Psoas muscle (tissue), 8 donors: ENCODE measurements around the gene DCC. TPM values are rescaled to one million over a fixed set of nuclear protein-coding genes. Genes with fewer than 3 reads are reported as not detected.

ENCODE experiments used
- ATAC-seq, 4 donors: fragments of 200-7000 bp; cut with Tn5 transposase; one replicate each; pipeline ENCODE4 v1.9.1; 2020; ENCODE audit warnings: moderate library complexity in 3 of 4, mild to moderate bottlenecking in 2 of 4
- DNase-seq, 2 donors: peaks; one replicate each; pipeline ENCODE4 v3.0.0-alpha.2; 2020
- H3K27ac ChIP-seq: fragments of 200-600 bp; one replicate; pipeline ENCODE4 v1.8.0; 2022
- H3K27me3 ChIP-seq, 3 donors: fragments of 200-600 bp in 1 of 3; one replicate each; pipeline versions ENCODE4 v1.6.1 to v1.8.0; 2013 to 2022; ENCODE audit warnings: low read length in 2 of 3, mild to moderate bottlenecking in 2 of 3, moderate library complexity in 1 of 3; ENCODE audit not compliant: insufficient read depth in 3 of 3
- H3K36me3 ChIP-seq, 2 donors: fragments of 200-600 bp in 1 of 2; one replicate each; pipeline versions ENCODE4 v1.6.1 to v1.8.0; 2013 to 2022; ENCODE audit warnings: low read depth in 1 of 2, mild to moderate bottlenecking in 1 of 2, moderate library complexity in 1 of 2; ENCODE audit not compliant: insufficient read depth in 1 of 2
- H3K4me1 ChIP-seq: fragments of 200-600 bp; one replicate; pipeline ENCODE4 v1.8.0; 2022
- H3K4me3 ChIP-seq: fragments of 200-600 bp; one replicate; pipeline ENCODE4 v1.8.0; 2022; ENCODE audit warnings: mild to moderate bottlenecking
- H3K9me3 ChIP-seq: fragments of 200-600 bp; one replicate; pipeline ENCODE4 v1.8.0; 2022
- CTCF ChIP-seq: fragments of 200-600 bp; IDR thresholded peaks from one replicate; pipeline ENCODE4 v1.8.0; 2022; ENCODE audit warnings: antibody characterized with exemption
- WGBS, 3 donors: extraction: QIAGEN DNeasy Blood & Tissue Kit; methylation state at CpG; one replicate each; pipeline versions ENCODE4 v1.1.6 to v1.1.7; 2013; 5-methylcytosine and 5-hydroxymethylcytosine counted together
- intact Hi-C, 2 donors: fragments of 100-400 bp; cut with DNase I; formaldehyde crosslinking; loops; one replicate each; pipeline versions ENCODE4 v1.11.0 to v1.14.2; 2022
- polyA plus RNA-seq, 3 donors: library from polyadenylated mRNA; stranded (reverse); fragments of 200-250 nt; gene quantifications; one replicate each; pipeline ENCODE4 v1.2.3, GENCODE V29; 2013
- total RNA-seq, 4 donors: library from RNA; stranded (reverse); fragmentation: NEBNext Ultra II Directional in 2 of 4; extraction: Animal tissue kit (Norgen Biotek cat#: 25700) in 2 of 4; gene quantifications; one replicate each; pipeline versions ENCODE4 v1.2.1 to v1.2.4, GENCODE V29; 2021 to 2023
- donor health status: healthy with polysubstance abuse.
- donor health status: DM: no; HTN: no; CAD: no; lungs with moderate emphysema.
- donor health status: Bipolar disorder and iron deficiency.
- donor health status: healthy.
- donor health status: DM: yes; HTN: yes; CAD: no.
- donor health status: DM: no; HTN: no; CAD: no.
- donor health status: DM: no; HTN: no; CAD: no.
- donor health status: DM: yes; HTN: yes; CAD: no.

The DCC gene
- total and polyA plus RNA-seq, 7 donors = 0.01 to 0.02 TPM; not detected in 5

- H3K27me3 ChIP-seq = no peaks in the 10 kb centered on the region
- no peaks in the 10 kb centered on the region for H3K36me3 ChIP-seq
- no peak for DNase-seq
- H3K9me3 ChIP-seq = no peaks in the 10 kb centered on the region
- H3K27ac ChIP-seq = no peak overlapping the region
- WGBS, 3 donors = 75 to 81% (median 79%) methylated on average over 9 of the region's 9 CpGs
- intact Hi-C loops = no loop called here
- no peak for TF ChIP-seq CTCF
- H3K4me3 ChIP-seq = no peak overlapping the region
- no peak for ATAC-seq
- no peaks in the 10 kb centered on the region for H3K4me1 ChIP-seq
Measured at GRCh38 chr18:52766002-52766545, 426.1 kb downstream of the DCC start.

GRCh38 chr18:52781113-52781512 is 441.1 kb downstream of the DCC start:
- H3K27ac ChIP-seq = no peak overlapping the region
- H3K4me1 ChIP-seq = no peaks in the 10 kb centered on the region
- intact Hi-C loops = no loop called here
- no peaks in the 10 kb centered on the region for H3K27me3 ChIP-seq
- 79 to 80% (median 79%) methylated on average over 5 of the region's 5 CpGs for WGBS, 3 donors
- no peaks in the 10 kb centered on the region for H3K9me3 ChIP-seq
- H3K4me3 ChIP-seq = no peak overlapping the region
- no peak for TF ChIP-seq CTCF
- ATAC-seq (no peak), DNase-seq (no peak)
- H3K36me3 ChIP-seq = no peaks in the 10 kb centered on the region

- Histone ChIP-seq H3K9me3 (peaks cover 9% of the 10 kb centered on the region), H3K4me3 (no peak overlapping the region), H3K27ac (no peak overlapping the region), H3K4me1 (no peaks in the 10 kb centered on the region), H3K27me3 (no peaks in the 10 kb centered on the region), H3K36me3 (no peaks in the 10 kb centered on the region)
- TF ChIP-seq CTCF = no peak
- DNase-seq (no peak), ATAC-seq (no peak)
- intact Hi-C loops = no loop called here
- WGBS, 3 donors = 25 to 38% (median 27%) methylated on average over 2 of the region's 2 CpGs
Measured at GRCh38 chr18:52791321-52791720, 451.3 kb downstream of the DCC start.

GRCh38 chr18:52812834-52813233 is 472.8 kb downstream of the DCC start:
- no peak for ATAC-seq
- H3K36me3 ChIP-seq = no peaks in the 10 kb centered on the region
- no peaks in the 10 kb centered on the region for H3K27me3 ChIP-seq
- 79 to 90% (median 86%) methylated on average over 1 of the region's 1 CpG for WGBS, 3 donors
- H3K4me3 ChIP-seq = no peak overlapping the region
- H3K27ac ChIP-seq = no peak overlapping the region
- no peaks in the 10 kb centered on the region for H3K4me1 ChIP-seq
- no peaks in the 10 kb centered on the region for H3K9me3 ChIP-seq
- no peak for DNase-seq
- TF ChIP-seq CTCF = no peak
- intact Hi-C loops = no loop called here
